GM18870 (cell line): ENCODE data around the gene ELOVL6.
"Not testable (repeated sequence)": the region's sequence is repeated elsewhere in the genome, so short reads cannot be mapped to it uniquely, and the experiment has no call there.

Experiments used
- ATAC-seq: cut with Tn5 transposase; IDR thresholded peaks from one replicate; pipeline ENCODE4 v1.9.1; 2021; ENCODE audit warnings: moderate library complexity; ENCODE audit not compliant: unreplicated experiment

Gene ELOVL6

GRCh38 chr4:110039164-110039563, 159.3 kb downstream of the ELOVL6 start:
- not testable (repeated sequence) for ATAC-seq

GRCh38 chr4:110034026-110034393, 164.4 kb downstream of the ELOVL6 start:
- peak; percentile 99 for ATAC-seq

- ATAC-seq, result peak; percentile 17
Observed at GRCh38 chr4:110033355-110034025, 164.9 kb downstream of the ELOVL6 start.

- ATAC-seq, result no peak
Observed at GRCh38 chr4:110032603-110033002, 165.8 kb downstream of the ELOVL6 start.

- no peak for ATAC-seq
Observed at GRCh38 chr4:110025718-110026117, 172.7 kb downstream of the ELOVL6 start.

GRCh38 chr4:110025056-110025455, 173.4 kb downstream of the ELOVL6 start:
- ATAC-seq, result no peak

- ATAC-seq, result no peak
Observed at GRCh38 chr4:110022457-110022856, 176.0 kb downstream of the ELOVL6 start.

- ATAC-seq, result no peak
Observed at GRCh38 chr4:110020646-110021443, 177.6 kb downstream of the ELOVL6 start.

- ATAC-seq, result no peak
Observed at GRCh38 chr4:110020139-110020538, 178.3 kb downstream of the ELOVL6 start.

GRCh38 chr4:110019153-110019552, 179.3 kb downstream of the ELOVL6 start:
- no peak for ATAC-seq

GRCh38 chr4:110014233-110014632, 184.2 kb downstream of the ELOVL6 start:
- no peak for ATAC-seq

- ATAC-seq, result no peak
Observed at GRCh38 chr4:110012917-110013316, 185.5 kb downstream of the ELOVL6 start.

GRCh38 chr4:110010797-110011196, 187.6 kb downstream of the ELOVL6 start:
- ATAC-seq, result no peak

GRCh38 chr4:110009550-110009949, 188.9 kb downstream of the ELOVL6 start:
- no peak for ATAC-seq

- no peak for ATAC-seq
Observed at GRCh38 chr4:110008540-110008939, 189.9 kb downstream of the ELOVL6 start.

GRCh38 chr4:110007217-110007616, 191.2 kb downstream of the ELOVL6 start:
- ATAC-seq, result no peak

- peak; percentile 66 for ATAC-seq
Observed at GRCh38 chr4:110005461-110006056, 192.9 kb downstream of the ELOVL6 start.

- no peak for ATAC-seq
Observed at GRCh38 chr4:110004556-110004955, 193.9 kb downstream of the ELOVL6 start.

- ATAC-seq, result no peak
Observed at GRCh38 chr4:110003401-110004187, 194.8 kb downstream of the ELOVL6 start.

- ATAC-seq, result no peak
Observed at GRCh38 chr4:110002326-110002725, 196.1 kb downstream of the ELOVL6 start.

GRCh38 chr4:109999585-109999912, 198.9 kb downstream of the ELOVL6 start:
- no peak for ATAC-seq
